ENCODE measurements around the gene CREB5.

DNA sequence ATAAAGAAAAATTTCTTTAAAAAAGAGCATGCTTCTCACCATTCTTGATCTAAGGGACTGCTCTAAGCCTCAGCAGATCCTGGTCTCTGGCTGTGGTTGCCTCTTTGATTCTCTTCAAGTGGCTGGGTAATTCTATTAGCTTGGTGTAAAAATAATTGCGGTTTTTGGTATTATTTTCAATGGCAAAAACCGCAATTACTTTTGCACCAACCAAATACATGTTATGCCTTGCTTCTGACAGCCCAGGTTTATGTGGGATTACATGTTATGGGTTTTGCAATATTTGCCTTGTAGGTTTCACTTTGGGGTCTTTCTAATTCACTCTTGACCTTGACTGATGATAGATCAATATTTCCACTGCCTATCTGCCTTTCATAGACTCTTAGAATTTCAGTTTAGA lies 20.0 kb upstream of the CREB5 start:
- TF ChIP-seq, protein P1, sequence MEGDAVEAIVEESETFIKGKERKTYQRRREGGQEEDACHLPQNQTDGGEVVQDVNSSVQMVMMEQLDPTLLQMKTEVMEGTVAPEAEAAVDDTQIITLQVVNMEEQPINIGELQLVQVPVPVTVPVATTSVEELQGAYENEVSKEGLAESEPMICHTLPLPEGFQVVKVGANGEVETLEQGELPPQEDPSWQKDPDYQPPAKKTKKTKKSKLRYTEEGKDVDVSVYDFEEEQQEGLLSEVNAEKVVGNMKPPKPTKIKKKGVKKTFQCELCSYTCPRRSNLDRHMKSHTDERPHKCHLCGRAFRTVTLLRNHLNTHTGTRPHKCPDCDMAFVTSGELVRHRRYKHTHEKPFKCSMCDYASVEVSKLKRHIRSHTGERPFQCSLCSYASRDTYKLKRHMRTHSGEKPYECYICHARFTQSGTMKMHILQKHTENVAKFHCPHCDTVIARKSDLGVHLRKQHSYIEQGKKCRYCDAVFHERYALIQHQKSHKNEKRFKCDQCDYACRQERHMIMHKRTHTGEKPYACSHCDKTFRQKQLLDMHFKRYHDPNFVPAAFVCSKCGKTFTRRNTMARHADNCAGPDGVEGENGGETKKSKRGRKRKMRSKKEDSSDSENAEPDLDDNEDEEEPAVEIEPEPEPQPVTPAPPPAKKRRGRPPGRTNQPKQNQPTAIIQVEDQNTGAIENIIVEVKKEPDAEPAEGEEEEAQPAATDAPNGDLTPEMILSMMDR (IDR thresholded peaks at IDR 0.05): no peak
- no peak for TF ChIP-seq POLR2A (IDR thresholded peaks at IDR 0.05)
- no peak for TF ChIP-seq POLR2AphosphoS5 (IDR thresholded peaks at IDR 0.05)
- TF ChIP-seq EP300 (IDR thresholded peaks at IDR 0.05): no peak
